ENCODE data around the gene TCERG1.

GRCh38 chr5:146538432-146538831 is 91.3 kb downstream of the TCERG1 start:
- TF ChIP-seq EZH2 (IDR thresholded peaks at IDR 0.05; ENCODE audit: borderline replicate concordance, low read length) (no peak), CTCF (conservative IDR thresholded peaks at IDR 0.05 in 1 of 2, IDR thresholded peaks at IDR 0.05 in 1 of 2; ENCODE audit: extremely low read depth in 1 of 2, insufficient read depth in 1 of 2, low read depth in 1 of 2, low read length in 2 of 2) (no peak)
